Breast epithelium (tissue), 3 donors: ENCODE results near the gene PTPN7.

Experiments used
- CTCF ChIP-seq, 3 donors: fragments of 450-650 bp; IDR thresholded peaks; one replicate each; pipeline ENCODE4 v1.5.1; 2016 to 2017; ENCODE audit warnings: antibody characterized with exemption in 3 of 3, mild to moderate bottlenecking in 3 of 3, moderate library complexity in 3 of 3
- POLR2A ChIP-seq: fragments of 450-650 bp; IDR thresholded peaks from one replicate; pipeline ENCODE4 v1.6.1; 2016; ENCODE audit warnings: antibody characterized with exemption, mild to moderate bottlenecking, moderate library complexity
- POLR2AphosphoS5 ChIP-seq, 3 donors: sonication (generic); formaldehyde crosslinking; IDR thresholded peaks; one replicate each; pipeline ENCODE4 v1.6.1; 2017; ENCODE audit warnings: antibody characterized with exemption in 3 of 3

- TF ChIP-seq POLR2AphosphoS5 (IDR thresholded peaks at IDR 0.05): no peak
- TF ChIP-seq CTCF (IDR thresholded peaks at IDR 0.05): no peak
- no peak for TF ChIP-seq POLR2A
Observed at GRCh38 chr1:202187697-202188407, 27.4 kb upstream of the PTPN7 start.
